Measurements from ENCODE around the gene RAP1A. TPM values are rescaled to one million over a fixed set of nuclear protein-coding genes. Genes with fewer than 3 reads are reported as not detected.

The RAP1A gene
- total RNA-seq, 1 experiment from 2014 or later: 37.1 TPM

GRCh38 chr1:111622166-111622565 is 2.6 kb downstream of the RAP1A start:
- no peak for ATAC-seq
- POLR2A ChIA-PET: no interaction called here
- BruUV-seq (replicated peaks): no TSS peak
- Histone ChIP-seq H3K4me1 (ENCODE audit: control insufficient read depth, insufficient read depth, low read length) (peaks cover 6% of the 10 kb centered on the region; the same call in 1 of the 2 replicates), H3K36me3 (ENCODE audit: control insufficient read depth, insufficient read depth, low read length) (no peaks in the 10 kb centered on the region; the same call in 1 of the 2 replicates), H3K4me3 (ENCODE audit: low read depth in 2 of 2, low read length in 2 of 2) (no peak overlapping the region), H3K27me3 (ENCODE audit: control insufficient read depth, insufficient read depth, low read length) (no peaks in the 10 kb centered on the region), H3K27ac (ENCODE audit: low read length) (no peak overlapping the region), H3K9me3 (ENCODE audit: control insufficient read depth, insufficient read depth, low read depth, low read length) (no peaks in the 10 kb centered on the region)
- TF ChIP-seq SIN3A (IDR thresholded peaks at IDR 0.05; ENCODE audit: borderline replicate concordance, insufficient read depth, low read depth, low read length) (no peak), TCF7L2 (IDR thresholded peaks at IDR 0.05; ENCODE audit: low read depth, low read length) (no peak), REST (IDR thresholded peaks at IDR 0.05; ENCODE audit: insufficient read depth in 1 of 2, low read depth in 2 of 2, low read length in 1 of 2) (no peak), POLR2AphosphoS5 (IDR thresholded peaks at IDR 0.05; ENCODE audit: low read depth, low read length) (no peak), CTCF (IDR thresholded peaks at IDR 0.05) (no peak)
- no peak for DNase-seq (ENCODE audit: low read depth, low spot score)
- in situ Hi-C loops (cut with HindIII; ENCODE audit: low pct_unique_long_range_greater_than_20kb, low sequenced_read_pairs) (no loop called here), intact Hi-C loops (cut with micrococcal nuclease; ENCODE audit: unreplicated experiment) (no loop called here)
- CTCF ChIA-PET: no interaction called here

- CTCF ChIA-PET: no interaction called here
- H3K27ac ChIP-seq (ENCODE audit: low read length): no peak overlapping the region
- no TSS peak for BruUV-seq (replicated peaks)
- no peak for DNase-seq (ENCODE audit: low read depth, low spot score)
- H3K36me3 ChIP-seq (ENCODE audit: control insufficient read depth, insufficient read depth, low read length): no peaks in the 10 kb centered on the region; the same call in 1 of the 2 replicates
- H3K27me3 ChIP-seq (ENCODE audit: control insufficient read depth, insufficient read depth, low read length): no peaks in the 10 kb centered on the region
- no peaks in the 10 kb centered on the region for H3K9me3 ChIP-seq (ENCODE audit: control insufficient read depth, insufficient read depth, low read depth, low read length)
- in situ Hi-C loops (cut with HindIII; ENCODE audit: low pct_unique_long_range_greater_than_20kb, low sequenced_read_pairs) (no loop called here), intact Hi-C loops (cut with micrococcal nuclease; ENCODE audit: unreplicated experiment) (no loop called here)
- no peaks in the 10 kb centered on the region; the same call in 1 of the 2 replicates for H3K4me1 ChIP-seq (ENCODE audit: control insufficient read depth, insufficient read depth, low read length)
- POLR2A ChIA-PET: no interaction called here
- ATAC-seq: no peak
- TF ChIP-seq TCF7L2 (IDR thresholded peaks at IDR 0.05; ENCODE audit: low read depth, low read length): no peak
- H3K4me3 ChIP-seq (ENCODE audit: low read depth in 2 of 2, low read length in 2 of 2): no peak overlapping the region
Observed at GRCh38 chr1:111624382-111624781, 4.8 kb downstream of the RAP1A start.

- Histone ChIP-seq H3K4me3 (ENCODE audit: low read depth in 2 of 2, low read length in 2 of 2) (no peak overlapping the region), H3K36me3 (ENCODE audit: control insufficient read depth, insufficient read depth, low read length) (no peaks in the 10 kb centered on the region; the same call in 1 of the 2 replicates), H3K27me3 (ENCODE audit: control insufficient read depth, insufficient read depth, low read length) (no peaks in the 10 kb centered on the region), H3K9me3 (ENCODE audit: control insufficient read depth, insufficient read depth, low read depth, low read length) (no peaks in the 10 kb centered on the region), H3K4me1 (ENCODE audit: control insufficient read depth, insufficient read depth, low read length) (no peaks in the 10 kb centered on the region; the same call in 1 of the 2 replicates), H3K27ac (ENCODE audit: low read length) (no peak overlapping the region)
- TF ChIP-seq SIN3A (IDR thresholded peaks at IDR 0.05; ENCODE audit: borderline replicate concordance, insufficient read depth, low read depth, low read length) (no peak), REST (IDR thresholded peaks at IDR 0.05; ENCODE audit: insufficient read depth in 1 of 2, low read depth in 2 of 2, low read length in 1 of 2) (no peak), CTCF (IDR thresholded peaks at IDR 0.05) (no peak), TCF7L2 (IDR thresholded peaks at IDR 0.05; ENCODE audit: low read depth, low read length) (no peak), POLR2AphosphoS5 (IDR thresholded peaks at IDR 0.05; ENCODE audit: low read depth, low read length) (no peak)
- no peak for DNase-seq (ENCODE audit: low read depth, low spot score)
- in situ Hi-C loops (cut with HindIII; ENCODE audit: low pct_unique_long_range_greater_than_20kb, low sequenced_read_pairs): no loop called here
- intact Hi-C loops (cut with micrococcal nuclease; ENCODE audit: unreplicated experiment): no loop called here
- BruUV-seq (replicated peaks): no TSS peak
- POLR2A ChIA-PET: no interaction called here
- CTCF ChIA-PET: no interaction called here
- no peak for ATAC-seq
Observed at GRCh38 chr1:111625276-111625675, 5.7 kb downstream of the RAP1A start.
